ENCODE results near the gene BTBD2. TPM values are rescaled to one million over a fixed set of nuclear protein-coding genes. Genes with fewer than 3 reads are reported as not detected.

The BTBD2 gene
- total and polyA plus RNA-seq, 2 of the 13 experiments (the other 11 are each of a cell fraction or from before 2014, with no cell fraction given): 28.1 to 45.3 TPM

DNA sequence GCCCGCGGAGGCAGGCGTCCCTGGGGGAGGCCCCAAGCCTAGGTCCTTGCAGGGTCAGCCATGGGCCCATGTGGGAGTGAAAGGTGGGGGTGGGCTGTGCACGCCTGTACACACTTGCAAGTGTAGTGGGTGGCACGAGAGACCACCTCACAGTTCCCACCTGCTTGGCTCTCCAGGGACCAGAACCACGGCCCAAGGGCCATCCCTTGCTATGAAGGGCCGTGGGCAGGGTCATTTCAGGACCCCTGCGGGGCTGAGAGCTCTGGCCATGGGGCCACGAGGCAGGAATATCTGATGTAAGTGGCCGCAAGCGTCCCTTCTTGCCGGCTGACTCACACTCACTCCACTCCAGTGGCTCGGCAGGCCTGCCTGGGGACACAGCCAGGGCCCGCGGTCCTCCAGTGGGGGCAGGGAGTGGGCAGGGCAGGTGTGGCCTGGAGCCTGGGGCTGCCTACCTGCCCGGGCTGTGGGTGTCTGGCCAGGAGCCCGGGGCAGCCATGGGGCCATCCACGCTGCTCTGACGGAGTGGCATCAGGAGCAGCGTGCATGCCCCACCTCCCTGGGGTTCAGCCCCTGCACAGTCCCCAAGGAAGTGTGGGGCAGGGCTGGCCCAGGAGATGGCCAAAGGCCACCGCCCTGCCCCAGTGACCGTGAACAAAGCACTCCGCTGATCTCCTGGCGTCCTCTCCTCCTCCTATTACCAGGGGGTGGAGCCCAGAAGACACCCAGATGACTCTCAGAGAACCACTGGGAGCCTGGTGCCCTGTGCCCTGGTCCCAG is 44.1 kb upstream of the BTBD2 start (continued):
- TF ChIP-seq, protein P1, sequence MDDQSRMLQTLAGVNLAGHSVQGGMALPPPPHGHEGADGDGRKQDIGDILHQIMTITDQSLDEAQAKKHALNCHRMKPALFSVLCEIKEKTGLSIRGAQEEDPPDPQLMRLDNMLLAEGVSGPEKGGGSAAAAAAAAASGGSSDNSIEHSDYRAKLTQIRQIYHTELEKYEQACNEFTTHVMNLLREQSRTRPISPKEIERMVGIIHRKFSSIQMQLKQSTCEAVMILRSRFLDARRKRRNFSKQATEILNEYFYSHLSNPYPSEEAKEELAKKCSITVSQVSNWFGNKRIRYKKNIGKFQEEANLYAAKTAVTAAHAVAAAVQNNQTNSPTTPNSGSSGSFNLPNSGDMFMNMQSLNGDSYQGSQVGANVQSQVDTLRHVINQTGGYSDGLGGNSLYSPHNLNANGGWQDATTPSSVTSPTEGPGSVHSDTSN (CRISPR knock-in tag; IDR thresholded peaks at IDR 0.05; ENCODE audit: borderline replicate concordance): no peak
- TF ChIP-seq, protein P2, sequence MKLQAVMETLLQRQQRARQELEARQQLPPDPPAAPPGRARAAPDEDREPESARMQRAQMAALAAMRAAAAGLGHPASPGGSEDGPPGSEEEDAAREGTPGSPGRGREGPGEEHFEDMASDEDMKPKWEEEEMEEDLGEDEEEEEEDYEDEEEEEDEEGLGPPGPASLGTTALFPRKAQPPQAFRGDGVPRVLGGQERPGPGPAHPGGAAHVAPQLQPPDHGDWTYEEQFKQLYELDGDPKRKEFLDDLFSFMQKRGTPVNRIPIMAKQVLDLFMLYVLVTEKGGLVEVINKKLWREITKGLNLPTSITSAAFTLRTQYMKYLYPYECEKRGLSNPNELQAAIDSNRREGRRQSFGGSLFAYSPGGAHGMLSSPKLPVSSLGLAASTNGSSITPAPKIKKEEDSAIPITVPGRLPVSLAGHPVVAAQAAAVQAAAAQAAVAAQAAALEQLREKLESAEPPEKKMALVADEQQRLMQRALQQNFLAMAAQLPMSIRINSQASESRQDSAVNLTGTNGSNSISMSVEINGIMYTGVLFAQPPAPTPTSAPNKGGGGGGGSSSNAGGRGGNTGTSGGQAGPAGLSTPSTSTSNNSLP (IDR thresholded peaks at IDR 0.05; ENCODE audit: low read depth, low read length): no peak
- no peak; the same call in 1 of the 2 replicates for TF ChIP-seq ZNF556 (CRISPR knock-in tag; IDR thresholded peaks at IDR 0.05; ENCODE audit: borderline replicate concordance)
- TF ChIP-seq, protein P3, sequence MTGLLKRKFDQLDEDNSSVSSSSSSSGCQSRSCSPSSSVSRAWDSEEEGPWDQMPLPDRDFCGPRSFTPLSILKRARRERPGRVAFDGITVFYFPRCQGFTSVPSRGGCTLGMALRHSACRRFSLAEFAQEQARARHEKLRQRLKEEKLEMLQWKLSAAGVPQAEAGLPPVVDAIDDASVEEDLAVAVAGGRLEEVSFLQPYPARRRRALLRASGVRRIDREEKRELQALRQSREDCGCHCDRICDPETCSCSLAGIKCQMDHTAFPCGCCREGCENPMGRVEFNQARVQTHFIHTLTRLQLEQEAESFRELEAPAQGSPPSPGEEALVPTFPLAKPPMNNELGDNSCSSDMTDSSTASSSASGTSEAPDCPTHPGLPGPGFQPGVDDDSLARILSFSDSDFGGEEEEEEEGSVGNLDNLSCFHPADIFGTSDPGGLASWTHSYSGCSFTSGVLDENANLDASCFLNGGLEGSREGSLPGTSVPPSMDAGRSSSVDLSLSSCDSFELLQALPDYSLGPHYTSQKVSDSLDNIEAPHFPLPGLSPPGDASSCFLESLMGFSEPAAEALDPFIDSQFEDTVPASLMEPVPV (CRISPR knock-in tag; IDR thresholded peaks at IDR 0.05): peak; percentile 77; the same call in 1 of the 2 replicates
- TF ChIP-seq, protein P4, sequence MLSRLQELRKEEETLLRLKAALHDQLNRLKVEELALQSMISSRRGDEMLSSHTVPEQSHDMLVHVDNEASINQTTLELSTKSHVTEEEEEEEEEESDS (CRISPR knock-in tag; IDR thresholded peaks at IDR 0.05; ENCODE audit: borderline replicate concordance): no peak
- no peak for TF ChIP-seq ZNF326 (CRISPR knock-in tag; IDR thresholded peaks at IDR 0.05; ENCODE audit: borderline replicate concordance)
- no peak for TF ChIP-seq FOXA1 (IDR thresholded peaks at IDR 0.05)
- no peak for TF ChIP-seq FOXA1 (CRISPR knock-in tag; IDR thresholded peaks at IDR 0.05)
- TF ChIP-seq NFKB2 (CRISPR knock-in tag; IDR thresholded peaks at IDR 0.05; ENCODE audit: borderline replicate concordance): no peak; the same call in 1 of the 2 replicates
- TF ChIP-seq ZNF33B (CRISPR knock-in tag; IDR thresholded peaks at IDR 0.05): 0 out of 2 replicates have a peak, but pooled peaks have one; percentile 21
- peak; percentile 35; the same call in 1 of the 2 replicates for TF ChIP-seq ATF7-NPFF (CRISPR knock-in tag; IDR thresholded peaks at IDR 0.05; ENCODE audit: low read depth)
- TF ChIP-seq ATAD3A (CRISPR knock-in tag; IDR thresholded peaks at IDR 0.05): 0 out of 2 replicates have a peak, but pooled peaks have one; percentile 36
- peak; percentile 57 for TF ChIP-seq SALL1 (CRISPR knock-in tag; IDR thresholded peaks at IDR 0.05)
- TF ChIP-seq MTA1 (CRISPR knock-in tag; IDR thresholded peaks at IDR 0.05; ENCODE audit: borderline replicate concordance): peak; percentile 87; the same call in 1 of the 2 replicates
- TF ChIP-seq, protein P5, sequence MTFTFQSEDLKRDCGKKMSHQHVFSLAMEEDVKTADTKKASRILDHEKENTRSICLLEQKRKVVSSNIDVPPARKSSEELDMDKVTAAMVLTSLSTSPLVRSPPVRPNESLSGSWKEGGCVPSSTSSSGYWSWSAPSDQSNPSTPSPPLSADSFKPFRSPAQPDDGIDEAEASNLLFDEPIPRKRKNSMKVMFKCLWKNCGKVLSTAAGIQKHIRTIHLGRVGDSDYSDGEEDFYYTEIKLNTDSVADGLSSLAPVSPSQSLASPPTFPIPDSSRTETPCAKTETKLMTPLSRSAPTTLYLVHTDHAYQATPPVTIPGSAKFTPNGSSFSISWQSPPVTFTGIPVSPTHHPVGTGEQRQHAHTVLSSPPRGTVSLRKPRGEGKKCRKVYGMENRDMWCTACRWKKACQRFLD (CRISPR knock-in tag; IDR thresholded peaks at IDR 0.05; ENCODE audit: borderline replicate concordance): no peak; the same call in 1 of the 2 replicates
- no peak for TF ChIP-seq ZNF660 (CRISPR knock-in tag; IDR thresholded peaks at IDR 0.05; ENCODE audit: borderline replicate concordance, low read depth)
- TF ChIP-seq RBFOX2 (IDR thresholded peaks at IDR 0.05; ENCODE audit: low read depth, low read length): peak; percentile 99
- TF ChIP-seq, protein P6, sequence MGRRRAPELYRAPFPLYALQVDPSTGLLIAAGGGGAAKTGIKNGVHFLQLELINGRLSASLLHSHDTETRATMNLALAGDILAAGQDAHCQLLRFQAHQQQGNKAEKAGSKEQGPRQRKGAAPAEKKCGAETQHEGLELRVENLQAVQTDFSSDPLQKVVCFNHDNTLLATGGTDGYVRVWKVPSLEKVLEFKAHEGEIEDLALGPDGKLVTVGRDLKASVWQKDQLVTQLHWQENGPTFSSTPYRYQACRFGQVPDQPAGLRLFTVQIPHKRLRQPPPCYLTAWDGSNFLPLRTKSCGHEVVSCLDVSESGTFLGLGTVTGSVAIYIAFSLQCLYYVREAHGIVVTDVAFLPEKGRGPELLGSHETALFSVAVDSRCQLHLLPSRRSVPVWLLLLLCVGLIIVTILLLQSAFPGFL (CRISPR knock-in tag; IDR thresholded peaks at IDR 0.05): no peak
- TF ChIP-seq ZNF329 (CRISPR knock-in tag; IDR thresholded peaks at IDR 0.05; ENCODE audit: low read depth): no peak
- no peak for TF ChIP-seq ARNT (IDR thresholded peaks at IDR 0.05)
- TF ChIP-seq HNRNPUL1 (IDR thresholded peaks at IDR 0.05; ENCODE audit: low read depth, low read length): no peak
- TF ChIP-seq MAF1 (CRISPR knock-in tag; IDR thresholded peaks at IDR 0.05; ENCODE audit: borderline replicate concordance): 0 out of 2 replicates have a peak, but pooled peaks have one; percentile 31

All from HepG2 (cell line).